ENCODE data around the gene OR51F1.
"Not testable (repeated sequence)": the region's sequence is repeated elsewhere in the genome, so short reads cannot be mapped to it uniquely, and the experiment has no call there.

OR51F1 gene, protein sequence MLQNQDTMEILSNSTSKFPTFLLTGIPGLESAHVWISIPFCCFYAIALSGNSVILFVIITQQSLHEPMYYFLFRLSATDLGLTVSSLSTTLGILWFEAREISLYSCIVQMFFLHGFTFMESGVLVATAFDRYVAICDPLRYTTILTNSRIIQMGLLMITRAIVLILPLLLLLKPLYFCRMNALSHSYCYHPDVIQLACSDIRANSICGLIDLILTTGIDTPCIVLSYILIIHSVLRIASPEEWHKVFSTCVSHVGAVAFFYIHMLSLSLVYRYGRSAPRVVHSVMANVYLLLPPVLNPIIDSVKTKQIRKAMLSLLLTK

GRCh38 chr11:4769838-4770237 lies at the start of gene OR51F1:
TSS of gene OR51F1 (minus strand) at chr11:4769938. CDS start at chr11:4769938, 0 bp downstream.
- FAIRE-seq = no peak

DNA sequence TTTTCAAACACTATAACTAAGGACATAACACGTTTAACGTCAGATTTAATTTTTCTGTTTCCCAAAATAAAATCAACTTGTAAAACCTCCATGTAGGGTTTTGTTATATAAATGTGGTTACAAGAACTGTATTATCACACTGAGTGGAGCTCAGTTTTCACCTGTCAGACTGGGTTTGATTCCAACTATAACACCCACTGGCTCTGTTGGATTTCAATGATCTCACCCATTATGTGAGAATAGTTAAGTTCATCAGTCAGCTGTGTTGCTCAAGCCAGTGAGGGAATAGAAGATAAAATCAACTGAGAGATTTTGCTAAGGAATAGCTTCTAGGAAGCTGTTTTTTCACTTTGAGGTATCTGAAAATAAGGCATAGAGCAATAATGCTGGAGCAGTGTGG lies 39.5 kb upstream of the OR51F1 start:
- FAIRE-seq = no peak

DNA sequence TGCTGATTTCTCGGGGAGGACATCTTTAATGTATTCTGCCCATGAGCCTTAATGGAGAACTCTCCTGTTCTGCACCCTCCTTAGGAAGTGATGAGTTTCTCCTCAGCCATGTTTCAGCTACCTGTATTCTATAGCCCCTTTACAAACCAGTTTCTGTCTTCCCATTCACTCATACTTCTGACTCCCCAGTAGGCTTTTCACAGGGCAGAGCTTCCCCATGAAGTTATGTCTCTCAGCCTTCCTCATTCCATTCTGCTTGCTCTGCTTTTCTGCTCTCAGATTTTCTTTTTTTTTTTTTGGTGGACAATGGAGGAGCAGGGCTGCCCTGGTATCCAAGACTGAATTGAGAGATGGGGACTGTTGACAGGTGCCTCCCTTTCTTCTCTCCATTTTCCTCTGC lies 38.7 kb upstream of the OR51F1 start:
- no peak for FAIRE-seq

GRCh38 chr11:4804280-4804679 lies 34.5 kb upstream of the OR51F1 start, which contains the start of gene OR52R1:
TSS of gene OR52R1 (minus strand) at chr11:4804380. CDS start at chr11:4804380, 0 bp downstream.
- no peak for FAIRE-seq

DNA sequence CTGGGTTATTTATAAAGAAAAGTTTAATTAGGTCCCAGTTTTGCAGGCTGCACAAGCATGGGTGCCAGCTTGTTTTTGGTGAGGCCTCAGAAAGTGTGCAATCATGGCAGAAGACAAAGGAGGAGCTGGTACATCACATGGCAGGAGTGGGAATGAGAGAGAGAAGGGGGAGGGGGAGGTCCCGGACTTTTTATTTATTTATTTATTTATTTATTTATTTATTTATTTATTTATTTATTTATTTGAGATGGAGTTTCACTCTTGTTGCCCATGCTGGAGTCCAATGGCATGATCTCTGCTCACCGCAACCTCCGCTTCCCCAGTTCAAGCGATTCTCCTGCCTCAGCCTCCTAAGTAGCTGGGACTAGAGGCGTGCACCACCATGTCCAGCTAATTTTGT lies 31.6 kb upstream of the OR51F1 start:
- not testable (repeated sequence) for FAIRE-seq

DNA sequence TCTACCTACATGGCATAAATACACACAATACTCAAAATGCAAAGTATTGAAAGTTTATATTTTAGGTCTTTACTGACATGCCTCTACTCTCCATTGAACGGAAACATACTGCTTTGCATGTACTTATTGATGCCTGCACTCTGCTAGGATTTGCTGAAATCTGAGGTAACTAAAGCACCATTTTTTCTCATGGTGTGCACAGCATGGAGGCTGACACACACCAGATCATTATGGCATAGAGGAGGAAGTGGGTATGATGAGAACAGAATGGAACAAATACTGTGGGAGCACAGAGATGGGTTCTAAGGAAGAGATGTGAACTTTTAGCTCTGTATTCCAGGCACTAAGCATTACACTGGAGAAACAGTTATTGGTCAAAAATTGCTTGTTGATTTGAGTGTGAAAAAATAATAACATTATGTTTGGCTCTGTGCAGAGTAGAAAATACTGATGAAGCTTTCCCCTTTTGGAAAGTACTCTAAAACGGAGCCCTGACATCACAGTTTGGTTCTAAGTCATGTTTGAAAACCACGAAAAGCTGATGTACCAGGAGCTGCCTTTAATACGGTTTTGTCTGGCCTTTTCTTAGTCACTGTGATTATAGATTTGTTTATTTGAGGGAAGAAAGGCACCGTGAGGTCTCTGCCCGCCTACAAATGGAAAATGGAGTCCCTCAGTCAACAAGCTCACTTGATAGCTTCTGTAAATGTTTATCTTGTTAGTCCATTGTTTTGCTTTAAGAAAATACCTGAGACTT lies 28.9 kb upstream of the OR51F1 start:
- no peak for FAIRE-seq

DNA sequence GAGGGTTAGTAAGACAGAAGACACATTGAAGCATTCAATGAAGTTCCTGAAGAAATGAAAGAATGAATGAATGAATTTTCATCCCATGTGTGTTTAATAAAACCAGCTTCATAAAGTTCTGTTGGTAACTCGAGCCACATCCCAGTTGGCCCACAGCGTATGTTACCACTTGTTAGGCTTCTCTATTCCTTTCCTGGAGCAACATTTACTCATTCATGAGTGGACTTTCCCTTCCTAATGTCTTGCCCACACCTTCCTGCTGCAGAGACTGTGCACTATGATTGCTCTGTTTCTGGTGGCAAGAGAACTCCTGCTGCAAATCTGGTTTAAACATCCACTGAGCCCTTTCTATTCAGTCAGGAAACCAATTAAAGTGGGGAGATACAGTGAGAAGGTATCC lies 27.5 kb upstream of the OR51F1 start:
- no peak for FAIRE-seq

GRCh38 chr11:4782454-4782853 lies 12.7 kb upstream of the OR51F1 start:
- no peak for FAIRE-seq

GRCh38 chr11:4768094-4768493 lies 1.6 kb downstream of the OR51F1 start:
- no peak for FAIRE-seq

DNA sequence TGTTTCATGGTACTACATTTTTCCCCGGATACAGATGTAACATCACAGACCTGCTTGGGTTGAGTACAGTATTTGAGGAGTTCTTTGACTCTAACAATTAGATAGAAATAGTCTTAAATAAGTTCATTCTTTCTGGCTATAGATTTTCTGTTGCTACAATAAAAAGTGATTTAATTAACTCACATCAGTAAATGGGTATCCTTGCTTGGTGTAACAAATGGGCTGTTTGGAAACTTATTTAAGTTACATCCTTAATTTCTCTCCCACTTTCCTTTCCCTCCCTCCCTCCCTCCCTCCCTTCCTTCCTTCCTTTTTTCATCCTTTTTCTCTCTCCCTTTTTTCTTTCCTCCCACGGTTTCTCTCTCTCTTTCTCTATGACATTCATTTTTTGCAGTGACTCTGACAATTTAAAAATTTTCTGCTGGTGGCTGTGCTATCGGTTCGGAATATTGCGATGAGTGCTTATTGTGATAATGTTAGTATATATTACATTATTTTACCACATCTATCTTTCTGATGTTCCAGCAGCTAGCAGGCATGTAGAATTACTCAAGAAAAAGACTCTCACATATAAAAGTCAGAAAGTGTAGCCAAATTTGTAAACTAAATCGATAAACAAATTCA lies 3.2 kb downstream of the OR51F1 start:
- FAIRE-seq = no peak

DNA sequence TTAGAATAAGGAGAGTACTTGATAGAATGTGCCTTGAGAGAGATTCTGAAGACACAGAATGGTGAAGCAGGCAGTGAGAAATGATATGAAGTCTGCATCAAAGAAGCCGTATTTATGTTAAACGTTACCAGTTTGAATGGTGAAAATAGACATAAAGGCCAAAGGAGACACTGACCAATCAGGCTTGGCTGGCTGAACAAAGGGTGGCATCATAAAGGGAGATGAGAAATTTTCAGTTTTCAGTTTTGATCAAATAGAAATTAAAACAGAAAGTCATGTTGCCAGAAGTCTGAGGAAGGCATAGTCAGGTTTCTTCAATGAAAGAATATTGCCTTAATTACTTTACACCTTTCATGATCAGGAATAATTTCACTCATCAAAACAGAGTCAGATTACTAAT lies 6.6 kb downstream of the OR51F1 start:
- no peak for FAIRE-seq

GRCh38 chr11:4751201-4751600 lies 18.5 kb downstream of the OR51F1 start:
- no peak for FAIRE-seq

DNA sequence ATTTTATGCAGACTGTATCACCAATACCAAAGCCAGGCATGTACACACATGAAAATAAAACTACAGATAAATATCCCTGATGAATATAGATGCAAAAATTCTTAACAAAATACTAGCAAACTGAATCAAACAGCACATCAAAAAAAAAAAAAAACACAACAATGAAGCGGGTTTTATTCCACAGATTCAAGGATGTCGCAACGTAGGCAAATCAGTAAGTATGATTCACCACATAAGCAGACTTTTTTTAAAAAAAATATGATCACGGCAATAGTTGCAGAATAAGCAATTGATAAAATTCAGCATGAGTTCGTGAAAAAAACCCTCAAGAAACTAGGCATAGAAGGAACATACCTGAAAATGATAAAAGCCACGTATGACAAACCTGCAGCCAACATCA lies 21.3 kb downstream of the OR51F1 start:
- FAIRE-seq = no peak

GRCh38 chr11:4740735-4741134 lies 29.0 kb downstream of the OR51F1 start:
- no peak for FAIRE-seq

DNA sequence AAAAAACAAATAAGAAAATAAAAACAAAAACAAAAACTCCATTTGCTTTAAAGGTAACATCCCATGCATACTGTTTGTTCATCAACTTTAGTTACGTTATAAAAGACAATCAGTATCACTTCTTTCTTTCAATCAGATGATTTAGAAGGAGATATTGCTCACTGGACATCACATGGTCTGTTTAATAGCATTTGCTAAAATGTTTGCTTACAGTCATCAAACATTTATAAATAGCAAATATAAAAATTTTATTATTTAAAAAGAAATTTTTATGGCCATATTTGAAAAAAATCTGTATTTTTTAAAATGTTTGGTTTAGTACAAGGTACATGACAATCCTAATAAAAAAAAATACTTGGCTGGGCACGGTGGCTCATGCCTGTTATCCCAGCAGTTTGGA lies 42.6 kb downstream of the OR51F1 start:
- FAIRE-seq = no peak

- not testable (repeated sequence) for FAIRE-seq
Observed at GRCh38 chr11:4722616-4723534, 46.9 kb downstream of the OR51F1 start.
